GM19467 (cell line): Measurements from ENCODE around the gene KRTAP5-6.
"Not testable (repeated sequence)": the region's sequence is repeated elsewhere in the genome, so short reads cannot be mapped to it uniquely, and the experiment has no call there.

Source experiments
- ATAC-seq: cut with Tn5 transposase; IDR thresholded peaks from one replicate; pipeline ENCODE4 v1.9.1; 2021; ENCODE audit warnings: mild to moderate bottlenecking, moderate library complexity; ENCODE audit not compliant: unreplicated experiment

Gene KRTAP5-6

DNA sequence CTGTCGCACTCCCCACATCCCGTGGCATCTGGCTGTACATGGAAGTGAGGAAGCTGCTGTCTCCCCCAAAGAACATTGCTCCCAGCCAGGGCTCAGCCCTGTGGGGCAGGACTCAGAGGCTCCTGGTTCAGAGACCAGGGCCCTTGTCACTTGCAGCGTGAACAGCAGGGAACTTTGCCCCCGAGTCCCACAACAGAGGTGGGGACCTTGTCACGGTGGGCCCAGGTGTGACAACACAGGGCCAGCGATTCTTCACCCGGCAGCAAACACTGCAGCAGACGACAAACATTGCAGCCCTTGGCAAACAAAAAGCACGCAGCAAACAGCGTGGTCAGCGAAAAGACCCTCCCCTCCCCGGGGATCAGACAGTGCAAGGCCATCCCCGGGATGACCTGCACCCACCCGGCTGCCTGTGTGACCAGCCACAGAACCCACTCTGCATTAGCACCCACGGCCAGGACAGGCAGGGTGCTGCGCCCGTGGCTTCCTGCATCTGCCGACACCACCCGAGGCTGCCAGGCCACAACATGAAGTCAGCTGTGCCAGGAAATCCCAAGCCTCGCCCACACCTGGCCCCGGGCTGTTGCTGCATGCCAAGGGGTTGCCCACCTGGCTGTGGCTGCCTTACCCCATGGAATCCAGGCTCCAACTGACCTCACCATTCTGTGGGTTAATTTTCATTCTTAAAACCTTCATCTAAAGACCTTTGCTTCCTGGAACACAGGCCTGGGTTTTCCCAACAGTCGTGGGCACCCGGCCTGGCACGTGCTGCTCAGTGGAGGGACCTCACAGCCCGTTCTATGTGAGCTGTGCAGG is 35.3 kb upstream of the KRTAP5-6 start:
- ATAC-seq, result not testable (repeated sequence)

DNA sequence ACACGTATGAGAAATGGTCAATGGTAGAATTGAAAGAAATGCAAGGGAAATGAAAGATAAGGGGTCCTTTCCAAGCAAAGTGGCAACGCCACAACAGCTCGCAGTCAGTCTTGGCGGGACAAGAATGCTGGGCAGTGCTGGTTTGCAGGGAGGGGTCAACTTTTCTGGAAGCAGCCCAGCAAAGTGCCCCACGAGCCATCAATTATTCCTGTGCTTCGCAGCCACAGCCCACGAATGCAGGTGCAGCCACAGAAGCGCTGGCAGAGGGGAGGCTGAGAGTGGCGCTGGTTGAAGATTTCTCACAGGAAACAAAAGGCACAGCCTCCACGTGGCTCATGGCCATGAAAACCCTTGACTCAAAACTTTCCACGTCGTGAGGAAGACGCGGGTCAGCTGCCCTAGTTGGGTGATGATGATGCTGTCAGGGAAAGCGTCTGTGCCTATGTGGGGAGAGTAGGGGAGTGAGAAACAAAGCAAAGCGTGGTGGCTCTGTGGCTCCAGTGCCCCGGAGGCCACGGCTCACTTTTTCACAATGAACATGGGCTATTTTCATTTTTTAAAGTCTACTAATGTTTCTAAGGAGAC is 34.2 kb upstream of the KRTAP5-6 start:
- not testable (repeated sequence) for ATAC-seq

DNA sequence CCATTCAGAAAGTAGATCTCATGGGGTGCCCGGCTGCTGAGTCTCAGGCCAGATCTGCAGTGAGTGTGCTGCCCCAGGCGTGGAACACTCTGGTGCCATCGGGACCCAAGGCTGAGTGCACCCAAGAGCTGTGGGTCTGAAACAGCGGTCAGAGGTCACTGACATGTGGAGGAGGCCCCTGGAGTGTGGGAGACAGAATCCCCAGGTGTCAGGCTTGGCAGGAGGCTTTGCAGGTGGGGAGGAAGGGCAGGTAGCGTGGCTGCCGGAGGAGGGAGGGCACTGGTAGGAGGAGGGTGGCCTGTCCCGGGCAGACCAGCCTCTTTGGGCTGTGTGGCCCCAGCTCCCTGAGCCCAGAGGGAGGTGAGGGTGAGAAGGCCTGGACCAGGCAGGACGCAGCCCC is 31.7 kb upstream of the KRTAP5-6 start:
- no peak for ATAC-seq

DNA sequence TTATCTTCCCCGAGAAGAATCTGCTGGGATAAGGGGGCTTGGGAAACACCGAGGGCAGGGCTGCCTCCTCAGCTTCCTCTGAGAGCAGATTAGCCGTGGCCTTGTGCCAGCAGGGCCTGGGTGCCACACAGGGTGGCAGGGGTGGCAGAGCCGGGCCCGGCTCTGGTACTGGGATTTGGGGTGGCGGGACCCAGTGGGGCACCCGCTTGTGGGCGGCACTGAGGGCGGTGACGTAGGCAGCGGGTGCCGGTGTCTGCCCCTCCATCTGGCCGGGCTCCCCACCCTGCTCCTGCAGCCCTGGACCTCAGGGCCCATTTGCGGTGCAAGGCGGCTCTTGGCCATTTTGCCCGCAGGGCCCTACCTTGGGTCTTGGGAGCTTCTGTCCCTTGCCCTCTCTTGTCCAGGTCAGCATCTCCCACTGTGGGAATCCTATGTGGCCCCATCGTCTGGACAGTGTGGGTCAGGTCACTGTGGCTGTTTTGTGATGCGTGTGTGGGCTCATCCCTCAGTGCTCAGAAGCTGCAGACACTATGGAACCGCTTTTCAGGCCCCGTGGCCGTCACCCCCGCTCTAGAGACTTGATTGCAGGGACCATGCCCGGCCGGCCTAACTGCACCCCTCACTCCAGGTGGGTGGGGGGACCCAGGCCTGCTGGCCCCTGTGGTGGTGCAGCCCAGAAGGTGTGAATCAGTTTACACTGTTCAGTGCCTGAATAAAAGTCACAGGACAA is 29.7 kb upstream of the KRTAP5-6 start:
- no peak for ATAC-seq

DNA sequence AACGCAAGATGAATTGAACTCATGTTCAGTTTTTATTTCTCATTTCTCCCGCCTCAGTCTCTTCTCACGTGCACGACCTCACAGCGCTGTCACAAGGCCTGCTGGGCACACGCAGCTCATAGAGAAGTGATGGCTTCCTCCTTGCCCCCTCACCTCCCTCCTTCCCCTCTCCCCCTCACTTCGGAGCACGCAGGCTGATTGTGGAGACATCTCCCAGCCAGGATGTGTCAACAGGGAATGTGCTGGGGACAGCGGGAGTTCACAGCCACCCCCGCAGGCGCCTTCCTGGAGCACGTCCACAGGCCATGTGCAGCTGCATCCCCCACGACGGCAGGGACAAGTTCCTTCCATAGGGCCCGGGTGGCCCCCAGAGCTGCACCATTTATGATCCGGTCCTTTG is 29.1 kb upstream of the KRTAP5-6 start:
- no peak for ATAC-seq

DNA sequence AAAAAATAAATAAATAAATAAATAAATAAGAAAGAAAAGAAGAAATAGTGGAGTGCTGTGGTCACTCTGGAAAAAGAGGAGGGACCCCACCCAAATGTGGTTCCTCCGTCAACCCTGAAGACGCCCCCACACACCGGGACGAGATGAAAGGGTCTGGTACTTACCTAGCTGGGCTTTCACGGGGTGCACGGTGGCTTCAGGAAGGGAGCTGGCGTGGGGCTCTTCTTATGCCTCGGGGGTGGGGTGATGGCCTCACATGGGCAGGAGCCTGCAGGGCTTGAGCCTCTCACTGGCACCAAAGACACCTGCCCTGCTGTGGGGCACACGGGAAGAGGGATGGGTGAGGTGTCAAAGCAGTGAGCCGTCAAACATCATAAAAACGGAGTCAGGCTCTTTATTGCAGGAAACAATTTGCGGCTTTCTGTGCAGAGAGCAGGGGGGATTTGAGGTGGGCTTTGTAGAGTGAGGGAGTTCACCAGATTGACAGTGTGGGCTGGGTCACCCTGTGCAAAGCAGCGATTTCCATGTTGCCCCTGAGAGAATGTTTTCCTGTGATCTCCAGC is 28.0 kb upstream of the KRTAP5-6 start:
- no peak for ATAC-seq

DNA sequence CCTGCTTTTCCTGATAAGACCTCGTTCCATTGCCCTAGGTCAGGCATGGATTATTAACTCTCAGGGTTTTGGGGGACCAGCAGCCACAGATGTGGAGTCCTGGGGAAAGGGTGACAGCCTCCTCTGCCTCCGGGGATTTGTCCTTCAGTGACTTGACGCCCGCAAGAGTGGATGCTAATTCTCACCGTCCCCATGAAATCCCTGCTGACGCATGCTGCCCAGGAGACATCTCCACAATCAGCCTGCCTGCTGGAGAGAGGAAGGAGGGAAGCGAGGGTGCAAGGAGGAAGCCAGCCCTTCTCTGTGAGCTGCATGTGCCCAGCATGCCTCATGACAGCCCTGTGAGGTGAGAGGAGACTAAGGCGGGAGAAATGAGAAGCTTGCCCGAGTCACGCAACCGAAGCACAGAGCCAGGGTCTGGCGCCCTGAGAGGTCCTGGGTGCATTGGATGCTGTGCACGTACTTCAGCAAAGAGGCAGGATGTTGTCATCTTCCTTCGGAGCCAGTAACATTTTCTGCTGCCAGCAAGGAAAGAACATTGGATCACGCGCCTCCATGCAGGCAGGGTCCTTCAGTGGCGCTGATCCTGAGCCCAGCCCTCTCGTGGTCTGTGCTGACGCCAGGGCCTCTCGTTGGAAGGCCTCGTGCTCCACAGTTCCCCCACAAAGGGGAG is 27.3 kb upstream of the KRTAP5-6 start:
- ATAC-seq, result no peak

DNA sequence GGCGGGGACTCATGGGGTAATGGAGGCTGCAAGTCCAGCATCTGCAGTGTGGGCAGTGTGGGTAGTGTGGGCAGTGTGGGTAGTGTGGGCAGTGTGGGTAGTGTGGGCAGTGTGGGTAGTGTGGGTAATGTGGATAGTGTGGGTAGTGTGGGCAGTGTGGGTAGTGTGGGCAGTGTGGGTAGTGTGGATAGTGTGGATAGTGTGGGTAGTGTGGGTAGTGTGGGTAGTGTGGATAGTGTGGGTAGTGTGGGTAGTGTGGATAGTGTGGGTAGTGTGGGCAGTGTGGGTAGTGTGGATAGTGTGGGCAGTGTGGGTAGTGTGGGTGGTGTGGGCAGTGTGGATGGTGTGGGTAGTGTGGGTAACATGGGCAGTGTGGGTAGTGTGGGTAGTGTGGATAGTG is 26.5 kb upstream of the KRTAP5-6 start:
- not testable (repeated sequence) for ATAC-seq

DNA sequence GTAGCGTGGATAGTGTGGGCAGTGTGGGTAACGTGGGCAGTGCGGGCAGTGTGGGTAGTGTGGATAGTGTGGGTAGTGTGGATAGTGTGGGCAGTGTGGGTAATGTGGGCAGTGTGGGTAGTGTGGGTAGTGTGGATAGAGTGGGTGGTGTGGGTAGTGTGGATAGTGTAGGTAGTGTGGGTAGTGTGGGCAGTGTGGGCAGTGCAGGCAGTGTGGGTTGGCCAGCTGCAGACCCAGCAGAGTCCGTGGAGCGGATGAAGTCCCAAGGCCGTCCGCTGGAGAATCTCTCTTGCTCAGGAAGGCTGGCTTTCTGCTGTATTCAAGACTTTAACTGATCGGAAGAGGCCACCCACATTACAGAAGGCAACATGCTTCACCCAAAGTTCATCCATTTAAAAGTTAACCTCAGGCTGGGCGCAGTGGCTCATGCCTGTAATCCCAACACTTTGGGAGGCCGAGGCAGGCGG is 26.1 kb upstream of the KRTAP5-6 start:
- no peak for ATAC-seq

DNA sequence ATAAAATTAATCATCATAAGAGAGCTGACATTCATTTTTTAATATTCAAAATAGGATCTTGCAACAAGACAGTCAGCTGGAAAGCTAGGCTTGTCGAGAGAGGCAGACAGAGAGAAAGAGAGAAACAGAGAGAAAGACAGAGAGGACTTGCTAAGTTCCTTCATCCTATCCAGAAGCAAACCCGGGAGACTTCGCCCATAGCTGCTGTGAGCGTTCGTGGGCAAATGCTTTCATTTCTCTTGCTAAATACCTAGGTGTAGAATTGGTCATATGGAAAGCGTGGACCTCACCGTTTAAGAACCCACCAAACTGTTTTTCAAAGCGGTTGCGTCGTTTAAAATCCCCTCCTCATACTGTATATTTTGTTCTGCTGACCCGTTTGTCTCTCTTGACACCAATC is 25.3 kb upstream of the KRTAP5-6 start:
- no peak for ATAC-seq

DNA sequence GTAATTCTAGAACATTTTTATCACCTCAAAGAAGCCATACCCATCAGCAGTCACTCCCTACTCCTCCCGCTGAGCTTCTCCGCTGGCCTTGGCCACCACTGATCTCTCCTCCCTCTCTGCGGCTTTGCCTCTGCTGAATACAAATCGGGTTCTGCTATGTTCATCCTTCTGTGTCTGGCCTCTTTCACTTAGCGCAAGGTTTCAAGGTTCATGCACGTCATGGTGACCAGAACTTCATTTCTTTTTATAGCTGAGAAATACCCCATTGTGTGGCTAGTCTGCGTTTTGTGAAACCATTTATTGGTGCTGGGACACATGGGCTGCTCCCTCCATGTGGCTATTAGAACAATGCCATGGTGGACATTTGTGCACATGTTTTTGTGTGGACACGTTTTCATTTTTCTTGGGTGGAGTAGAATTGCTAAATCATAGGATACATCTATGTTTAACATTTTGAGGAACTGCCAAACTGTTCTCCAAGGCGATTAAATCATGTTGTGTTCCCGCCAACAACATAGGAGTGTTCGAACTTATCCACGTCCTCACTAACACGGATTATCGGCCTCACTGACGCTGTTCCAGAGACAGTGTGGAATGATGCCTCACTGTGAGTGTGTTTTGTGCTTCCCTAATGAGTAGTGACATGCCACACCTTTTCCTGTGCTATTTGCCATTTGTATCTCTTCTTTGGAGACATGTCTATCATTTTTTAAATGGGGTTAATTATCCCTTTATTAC is 24.2 kb upstream of the KRTAP5-6 start:
- no peak for ATAC-seq

DNA sequence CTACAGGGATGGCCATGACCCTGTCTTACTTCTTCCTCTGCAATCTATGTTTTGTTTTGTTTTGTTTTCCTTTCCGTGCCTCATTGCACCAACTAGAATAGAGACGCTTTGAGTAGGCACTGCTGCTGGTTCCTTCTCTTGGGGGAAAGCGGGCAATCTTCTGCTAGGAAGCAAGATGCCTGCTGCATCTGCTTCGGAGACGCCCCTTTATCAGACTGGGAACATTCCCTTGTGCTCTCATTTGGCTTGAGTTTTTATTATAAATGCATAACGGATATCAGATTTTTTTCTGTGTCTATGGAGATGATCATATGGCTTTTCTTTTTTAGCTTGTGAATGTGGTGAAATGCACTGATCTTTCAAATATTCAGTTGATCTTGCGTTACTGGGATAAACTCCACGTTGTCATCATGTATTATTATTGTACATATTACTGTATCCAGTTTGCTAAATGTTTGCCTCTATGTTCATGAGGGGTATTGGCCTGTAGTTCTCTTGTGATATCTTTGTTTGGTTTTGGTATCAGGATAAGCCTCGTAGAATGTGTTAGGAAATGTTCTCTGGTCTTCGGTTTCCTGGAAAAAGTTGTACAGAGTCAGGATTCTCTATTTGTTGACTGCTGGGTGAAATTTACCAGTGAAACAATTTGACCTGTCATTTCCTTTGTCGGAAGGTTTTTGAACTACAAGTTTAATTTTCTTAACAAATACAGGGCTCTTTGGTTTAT is 23.4 kb upstream of the KRTAP5-6 start:
- ATAC-seq, result no peak

DNA sequence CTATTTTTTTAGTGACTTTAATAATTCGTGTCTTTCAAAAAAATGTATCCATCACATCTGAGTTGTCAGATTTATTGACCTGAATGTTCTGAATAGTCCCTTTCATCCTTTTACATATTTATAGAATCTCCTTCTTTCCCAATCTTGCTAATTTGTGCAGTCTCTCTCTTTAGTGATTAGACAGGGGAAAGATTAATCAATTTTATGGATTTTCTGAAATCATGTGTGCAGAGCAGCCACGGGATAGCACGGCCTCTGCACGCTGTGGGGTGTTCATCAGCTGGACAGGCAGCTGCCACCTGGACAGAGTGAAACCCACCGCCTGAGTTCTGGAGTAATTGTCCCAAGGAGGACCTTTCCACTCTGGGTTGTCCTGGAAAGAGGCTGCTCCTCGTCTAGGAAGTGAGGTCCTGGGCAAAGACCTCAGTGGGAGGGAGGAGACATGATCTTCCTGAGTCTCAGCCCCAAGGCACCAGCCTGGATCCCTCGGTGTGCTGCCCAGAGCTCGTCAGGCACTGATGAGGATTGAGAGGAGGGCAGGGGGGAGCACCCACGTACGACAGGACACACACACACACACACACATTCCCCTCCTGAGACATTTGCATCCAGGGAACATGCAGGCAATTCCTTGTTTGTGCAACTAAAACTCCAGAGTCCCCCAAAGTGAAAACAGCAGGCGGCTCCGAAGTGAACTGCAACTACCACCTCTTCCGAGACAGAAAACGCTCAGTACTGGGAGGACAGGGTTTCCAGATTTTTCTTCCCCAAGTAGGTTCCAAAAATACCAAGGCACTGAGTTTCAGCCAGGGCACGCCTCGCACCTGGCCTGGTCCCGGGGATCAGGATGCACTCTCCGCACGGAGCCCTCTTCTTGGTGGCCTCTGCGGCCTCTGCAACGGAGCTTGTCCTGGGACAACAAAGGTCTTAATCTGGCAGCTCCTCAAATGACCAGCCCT is 22.5 kb upstream of the KRTAP5-6 start:
- ATAC-seq, result no peak

DNA sequence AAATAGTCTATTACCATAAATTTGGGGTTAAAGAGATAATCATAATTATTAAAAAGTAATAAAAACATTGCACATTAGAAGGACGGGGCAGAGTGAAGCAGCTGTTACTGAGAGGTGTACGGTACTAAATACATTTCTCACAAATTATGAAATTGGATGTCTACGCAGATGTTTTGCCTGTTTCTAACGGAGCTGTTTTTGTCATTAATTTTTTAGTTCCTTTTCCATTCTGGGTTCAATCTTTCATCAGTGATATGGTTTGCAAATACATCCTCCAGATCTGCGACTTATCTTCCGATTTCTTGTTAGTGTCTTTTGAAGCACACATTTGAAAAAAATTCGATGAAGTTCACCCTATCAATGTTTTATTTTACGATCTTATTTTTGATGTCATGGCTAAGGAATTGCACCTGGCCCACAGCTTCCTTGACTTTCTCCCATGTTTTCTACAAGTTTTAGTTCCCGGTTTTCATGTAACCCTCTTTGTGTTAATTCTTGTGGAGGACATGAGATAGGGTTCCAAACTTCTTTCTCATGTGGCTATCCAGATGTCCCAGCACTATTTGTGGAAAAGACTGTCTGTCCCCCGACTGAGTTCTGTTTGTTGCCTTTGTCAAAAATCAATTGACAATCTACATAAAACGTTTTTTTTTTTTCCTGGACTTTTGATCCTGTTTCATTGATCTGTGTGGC is 21.3 kb upstream of the KRTAP5-6 start:
- no peak for ATAC-seq

DNA sequence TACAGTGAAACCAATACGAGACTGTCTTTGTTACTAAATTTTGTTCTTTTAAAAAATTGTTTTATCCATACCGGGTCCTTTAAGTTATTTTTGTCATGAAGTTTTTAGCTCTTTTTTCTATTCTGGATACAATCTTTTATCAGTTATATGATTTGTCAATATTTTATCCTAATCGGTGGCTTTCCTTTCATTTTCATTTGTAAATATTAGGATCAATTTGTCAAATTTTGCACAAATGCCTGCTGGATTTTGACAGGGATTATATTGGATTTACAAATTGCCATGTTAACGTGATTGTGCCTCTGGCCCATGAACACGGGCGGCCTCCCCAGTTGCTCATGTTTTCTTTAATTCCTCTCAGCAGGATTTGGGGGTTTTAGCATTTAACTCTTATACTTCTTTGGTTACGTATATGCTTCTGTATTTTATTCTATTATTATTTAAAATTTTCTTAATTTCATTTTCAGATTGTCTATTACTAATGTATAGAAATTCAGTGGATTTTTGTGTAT is 20.7 kb upstream of the KRTAP5-6 start:
- no peak for ATAC-seq

DNA sequence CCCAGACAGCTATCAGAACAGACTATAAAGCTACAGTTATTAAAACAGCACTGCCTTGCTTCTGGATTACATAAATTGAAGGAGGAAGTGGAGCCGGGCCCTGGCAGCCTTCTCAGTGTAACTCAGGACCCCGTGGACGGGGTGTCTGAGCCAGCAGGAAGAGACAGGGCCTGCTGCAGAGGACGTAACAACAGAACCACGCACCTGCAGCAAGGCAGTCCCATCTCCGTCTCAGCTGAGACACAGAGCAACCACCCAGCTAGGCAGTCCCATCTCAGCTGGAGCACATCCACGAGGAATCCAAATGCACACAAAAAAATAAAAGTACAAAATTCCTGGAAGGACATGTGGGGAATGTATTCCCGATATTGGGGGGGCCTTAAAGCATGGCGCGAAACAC is 17.1 kb upstream of the KRTAP5-6 start:
- no peak for ATAC-seq

DNA sequence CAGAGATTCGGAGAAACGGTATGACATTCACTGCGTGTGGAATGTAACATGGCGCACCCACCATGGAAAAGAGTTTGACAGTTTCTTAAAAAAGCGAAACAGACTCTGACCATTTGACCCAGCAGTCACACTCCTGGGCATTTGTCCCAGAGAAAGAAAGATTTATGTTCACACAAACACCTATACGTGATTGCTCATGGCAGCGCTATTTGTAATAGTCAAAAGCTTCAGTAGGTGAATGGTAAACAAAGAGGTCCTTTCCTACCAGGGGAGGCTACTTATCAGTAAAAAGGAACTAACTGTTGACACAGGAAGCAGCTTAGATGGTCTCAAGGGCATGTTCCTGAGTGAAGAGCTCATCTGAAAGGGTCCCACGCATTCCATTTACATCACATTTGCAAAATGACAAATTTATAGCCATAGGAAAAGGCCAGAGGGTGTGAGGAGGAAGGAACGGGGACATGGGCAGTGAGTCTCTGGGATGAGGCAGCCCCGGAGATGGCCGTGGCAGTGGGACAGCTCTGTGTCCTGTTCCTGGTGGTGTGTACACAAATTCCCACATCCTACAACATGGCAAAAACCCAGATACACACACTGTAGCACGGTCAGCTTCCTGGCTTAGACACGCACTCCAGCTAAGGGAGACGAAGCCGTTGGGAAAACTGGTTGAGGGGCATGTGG is 14.6 kb upstream of the KRTAP5-6 start:
- no peak for ATAC-seq
